ENCODE results near the gene OCIAD1. TPM values are rescaled to one million over a fixed set of nuclear protein-coding genes. Genes with fewer than 3 reads are reported as not detected.

OCIAD1 gene
- total and polyA plus RNA-seq, 2 of the 13 experiments (the other 11 are each of a cell fraction or from before 2014, with no cell fraction given): 67.3 to 74.9 TPM

DNA sequence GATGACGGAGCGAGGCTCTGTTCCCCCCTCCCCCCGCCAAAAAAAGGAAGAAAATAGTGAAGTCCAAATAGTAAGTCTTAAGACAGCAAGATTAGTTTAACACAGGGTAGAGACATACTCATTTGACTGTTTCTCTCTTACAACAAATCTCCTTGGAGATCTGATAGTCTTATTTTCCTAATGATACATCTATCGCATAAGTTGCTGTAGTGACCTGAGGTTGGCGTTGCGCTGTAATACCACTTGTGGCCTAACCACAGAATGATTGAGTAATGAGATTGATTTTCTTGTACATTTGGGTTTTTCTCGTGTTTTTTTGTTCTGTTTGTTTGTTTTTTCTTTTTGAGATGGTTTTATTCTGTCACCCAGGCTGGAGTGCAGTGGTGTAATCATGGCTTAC lies 27.2 kb downstream of the OCIAD1 start:
- intact Hi-C loops (cut with micrococcal nuclease; ENCODE audit: unreplicated experiment) (no loop called here), in situ Hi-C loops (cut with HindIII; ENCODE audit: extremely low pct_ligation_motif_present, low pct_unique_long_range_greater_than_20kb) (no loop called here)
- no peaks in the 10 kb centered on the region for H3K9me3 ChIP-seq (ENCODE audit: low read length)
- H3K27ac ChIP-seq (ENCODE audit: extremely low read length, insufficient read depth, low read length): no peak overlapping the region
- ATAC-seq (no peak), DNase-seq (ENCODE audit: low spot score) (no peak), FAIRE-seq (no peak)
- H3K79me2 ChIP-seq (ENCODE audit: insufficient read depth, low read length): no peaks in the 10 kb centered on the region
- no peaks in the 10 kb centered on the region for H4K20me1 ChIP-seq (ENCODE audit: insufficient read depth, low read length)
- no peaks in the 10 kb centered on the region for H3K36me3 ChIP-seq (replicated peaks in 1 of 2; ENCODE audit: control insufficient read depth in 1 of 2, insufficient read depth in 2 of 2, low read length in 2 of 2)
- no peak overlapping the region for H3K4me2 ChIP-seq (ENCODE audit: low read depth, low read length)
- no peaks in the 10 kb centered on the region for H3K4me1 ChIP-seq (ENCODE audit: insufficient read depth, low read length)
- 91% methylated on average over 7 of the region's 7 CpGs for WGBS (ENCODE audit: low lambda C conversion rate)
- no peak overlapping the region for H3K4me3 ChIP-seq (replicated peaks in 1 of 3; ENCODE audit: insufficient read depth in 1 of 3, low read depth in 2 of 3, low read length in 3 of 3)
- no TSS peak for BruUV-seq (replicated peaks)
- ChIA-PET CTCF (ENCODE audit: low intra/inter-chr PET ratio, low total read pairs) (no interaction called here), POLR2A (no interaction called here)
- H2AFZ ChIP-seq (ENCODE audit: low read length): no peak overlapping the region
- H3K27me3 ChIP-seq (ENCODE audit: control insufficient read depth in 1 of 2, insufficient read depth in 2 of 2, low read length in 2 of 2): no peaks in the 10 kb centered on the region
- H3K9ac ChIP-seq (ENCODE audit: insufficient read depth, low read depth, low read length): no peak overlapping the region
- TF ChIP-seq ZSCAN22 (CRISPR knock-in tag; IDR thresholded peaks at IDR 0.05) (no peak), KMT2B (CRISPR knock-in tag; IDR thresholded peaks at IDR 0.05) (no peak), SAP130 (CRISPR knock-in tag; IDR thresholded peaks at IDR 0.05; ENCODE audit: low read depth) (no peak), SP4 (CRISPR knock-in tag; IDR thresholded peaks at IDR 0.05) (no peak), ZNF709 (CRISPR knock-in tag; IDR thresholded peaks at IDR 0.05) (no peak), SALL1 (CRISPR knock-in tag; IDR thresholded peaks at IDR 0.05) (no peak), REPIN1 (CRISPR knock-in tag; IDR thresholded peaks at IDR 0.05; ENCODE audit: borderline replicate concordance, low read depth) (no peak), ZNF576 (CRISPR knock-in tag; IDR thresholded peaks at IDR 0.05) (no peak), MED8 (CRISPR knock-in tag; IDR thresholded peaks at IDR 0.05; ENCODE audit: insufficient replicate concordance) (no peak), ZNF605 (CRISPR knock-in tag; IDR thresholded peaks at IDR 0.05) (no peak), CHCHD3 (CRISPR knock-in tag; IDR thresholded peaks at IDR 0.05) (no peak), ZNF513 (CRISPR knock-in tag; conservative IDR thresholded peaks at IDR 0.05) (no peak), SYNCRIP (IDR thresholded peaks at IDR 0.05; ENCODE audit: insufficient read depth, low read depth, low read length) (no peak), NR2F6 (IDR thresholded peaks at IDR 0.05) (no peak), NR2F6 (CRISPR knock-in tag; IDR thresholded peaks at IDR 0.05) (no peak)
- TF ChIP-seq, protein P1, sequence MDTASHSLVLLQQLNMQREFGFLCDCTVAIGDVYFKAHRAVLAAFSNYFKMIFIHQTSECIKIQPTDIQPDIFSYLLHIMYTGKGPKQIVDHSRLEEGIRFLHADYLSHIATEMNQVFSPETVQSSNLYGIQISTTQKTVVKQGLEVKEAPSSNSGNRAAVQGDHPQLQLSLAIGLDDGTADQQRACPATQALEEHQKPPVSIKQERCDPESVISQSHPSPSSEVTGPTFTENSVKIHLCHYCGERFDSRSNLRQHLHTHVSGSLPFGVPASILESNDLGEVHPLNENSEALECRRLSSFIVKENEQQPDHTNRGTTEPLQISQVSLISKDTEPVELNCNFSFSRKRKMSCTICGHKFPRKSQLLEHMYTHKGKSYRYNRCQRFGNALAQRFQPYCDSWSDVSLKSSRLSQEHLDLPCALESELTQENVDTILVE (CRISPR knock-in tag; IDR thresholded peaks at IDR 0.05): no peak
- TF ChIP-seq, protein P2, sequence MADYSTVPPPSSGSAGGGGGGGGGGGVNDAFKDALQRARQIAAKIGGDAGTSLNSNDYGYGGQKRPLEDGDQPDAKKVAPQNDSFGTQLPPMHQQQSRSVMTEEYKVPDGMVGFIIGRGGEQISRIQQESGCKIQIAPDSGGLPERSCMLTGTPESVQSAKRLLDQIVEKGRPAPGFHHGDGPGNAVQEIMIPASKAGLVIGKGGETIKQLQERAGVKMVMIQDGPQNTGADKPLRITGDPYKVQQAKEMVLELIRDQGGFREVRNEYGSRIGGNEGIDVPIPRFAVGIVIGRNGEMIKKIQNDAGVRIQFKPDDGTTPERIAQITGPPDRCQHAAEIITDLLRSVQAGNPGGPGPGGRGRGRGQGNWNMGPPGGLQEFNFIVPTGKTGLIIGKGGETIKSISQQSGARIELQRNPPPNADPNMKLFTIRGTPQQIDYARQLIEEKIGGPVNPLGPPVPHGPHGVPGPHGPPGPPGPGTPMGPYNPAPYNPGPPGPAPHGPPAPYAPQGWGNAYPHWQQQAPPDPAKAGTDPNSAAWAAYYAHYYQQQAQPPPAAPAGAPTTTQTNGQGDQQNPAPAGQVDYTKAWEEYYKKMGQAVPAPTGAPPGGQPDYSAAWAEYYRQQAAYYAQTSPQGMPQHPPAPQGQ (CRISPR knock-in tag; IDR thresholded peaks at IDR 0.05; ENCODE audit: borderline replicate concordance): no peak
- TF ChIP-seq, protein P3, sequence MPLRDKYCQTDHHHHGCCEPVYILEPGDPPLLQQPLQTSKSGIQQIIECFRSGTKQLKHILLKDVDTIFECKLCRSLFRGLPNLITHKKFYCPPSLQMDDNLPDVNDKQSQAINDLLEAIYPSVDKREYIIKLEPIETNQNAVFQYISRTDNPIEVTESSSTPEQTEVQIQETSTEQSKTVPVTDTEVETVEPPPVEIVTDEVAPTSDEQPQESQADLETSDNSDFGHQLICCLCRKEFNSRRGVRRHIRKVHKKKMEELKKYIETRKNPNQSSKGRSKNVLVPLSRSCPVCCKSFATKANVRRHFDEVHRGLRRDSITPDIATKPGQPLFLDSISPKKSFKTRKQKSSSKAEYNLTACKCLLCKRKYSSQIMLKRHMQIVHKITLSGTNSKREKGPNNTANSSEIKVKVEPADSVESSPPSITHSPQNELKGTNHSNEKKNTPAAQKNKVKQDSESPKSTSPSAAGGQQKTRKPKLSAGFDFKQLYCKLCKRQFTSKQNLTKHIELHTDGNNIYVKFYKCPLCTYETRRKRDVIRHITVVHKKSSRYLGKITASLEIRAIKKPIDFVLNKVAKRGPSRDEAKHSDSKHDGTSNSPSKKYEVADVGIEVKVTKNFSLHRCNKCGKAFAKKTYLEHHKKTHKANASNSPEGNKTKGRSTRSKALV (CRISPR knock-in tag; IDR thresholded peaks at IDR 0.05): no peak
